Measurements from ENCODE around the gene MXD4. TPM values are rescaled to one million over a fixed set of nuclear protein-coding genes. Genes with fewer than 3 reads are reported as not detected.
"Not testable (repeated sequence)": the region's sequence is repeated elsewhere in the genome, so short reads cannot be mapped to it uniquely, and the experiment has no call there.

Gene MXD4
- total RNA-seq, 1 donor from 2014 or later = 92.1 TPM

- DNase-seq = no peak
Observed at GRCh38 chr4:2250357-2251072, 11.4 kb downstream of the MXD4 start.

GRCh38 chr4:2249526-2250356 is 12.2 kb downstream of the MXD4 start:
- DNase-seq = no peak

GRCh38 chr4:2248821-2249261 is 13.1 kb downstream of the MXD4 start:
- DNase-seq = no peak

- no peak for DNase-seq
Observed at GRCh38 chr4:2248044-2248780, 13.7 kb downstream of the MXD4 start.

GRCh38 chr4:2247128-2248043 is 14.5 kb downstream of the MXD4 start:
- DNase-seq = no peak

- no peak for DNase-seq
Observed at GRCh38 chr4:2246384-2247127, 15.4 kb downstream of the MXD4 start.

- DNase-seq = no peak
Observed at GRCh38 chr4:2245787-2246275, 16.1 kb downstream of the MXD4 start.

GRCh38 chr4:2245057-2245786 is 16.7 kb downstream of the MXD4 start:
- no peak for DNase-seq

- peak; percentile 37 for DNase-seq
Observed at GRCh38 chr4:2243681-2244380, 18.1 kb downstream of the MXD4 start.

GRCh38 chr4:2241410-2242353 is 20.2 kb downstream of the MXD4 start, which contains the start of the genes HAUS3 and POLN:
TSS of gene HAUS3 (minus strand) at chr4:2242121. CDS start at chr4:2240946, 1,175 bp downstream.
TSS of gene POLN (minus strand) at chr4:2242121. CDS start at chr4:2229231, 12,890 bp downstream.
- peak; percentile 99 for DNase-seq

- no peak for DNase-seq
Observed at GRCh38 chr4:2241003-2241402, 20.9 kb downstream of the MXD4 start.

GRCh38 chr4:2236944-2237666 is 24.8 kb downstream of the MXD4 start:
- DNase-seq = no peak

GRCh38 chr4:2231082-2231481 is 30.8 kb downstream of the MXD4 start:
- no peak for DNase-seq

GRCh38 chr4:2226261-2226660 is 35.6 kb downstream of the MXD4 start:
- DNase-seq = no peak

- no peak for DNase-seq
Observed at GRCh38 chr4:2222838-2223237, 39.1 kb downstream of the MXD4 start.

- not testable (repeated sequence) for DNase-seq
Observed at GRCh38 chr4:2221378-2221777, 40.5 kb downstream of the MXD4 start.

- peak; percentile 81 for DNase-seq
Observed at GRCh38 chr4:2220016-2220630, 41.8 kb downstream of the MXD4 start.

Data from dermis blood vessel endothelial cell (primary cell).